HEK293 (cell line): Measurements from ENCODE around the gene ISOC1.

Source experiments
- CTCF ChIA-PET: fragments of 350-600 bp; formaldehyde crosslinking; extraction: SDS; loops from one replicate; lab custom pipeline; 2021; ENCODE audit warnings: antibody characterized with exemption; lab: Yijun Ruan, JAX
- POLR2A ChIA-PET: fragments of 300-600 bp; formaldehyde crosslinking; extraction: SDS; loops from one replicate; lab custom pipeline; 2020; ENCODE audit warnings: antibody characterized with exemption, inconsistent platforms; lab: Yijun Ruan, JAX
- H3K27ac ChIP-seq: fragments of 200-500 bp; sonication (Bioruptor generic); 2 replicates; pipeline ENCODE4 v1.5.1; 2014; ENCODE audit warnings: low read depth, low read length, control low read depth, inconsistent platforms; ENCODE audit errors: extremely low read depth
- H3K36me3 ChIP-seq, 2 experiments: fragments of 200-500 bp in 1 of 2; sonication (Bioruptor generic) in 1 of 2; 1 replicate in 1 of 2; 2 replicates in 1 of 2; pipeline ENCODE4 v1.5.1; 2014 to 2017; ENCODE audit warnings: inconsistent platforms in 2 of 2, low read length in 2 of 2; ENCODE audit not compliant: control insufficient read depth in 2 of 2, insufficient read depth in 1 of 2
- H3K4me1 ChIP-seq: fragments of 200-500 bp; sonication (Bioruptor generic); 2 replicates; pipeline ENCODE4 v1.5.1; 2014; ENCODE audit warnings: mild to moderate bottlenecking, low read length, inconsistent platforms; ENCODE audit not compliant: control insufficient read depth, insufficient read depth
- H3K4me3 ChIP-seq: 2 replicates; pipeline ENCODE4 v1.5.1; 2011; ENCODE audit warnings: low read depth, mild to moderate bottlenecking, control low read depth, low read length, moderate library complexity
- H3K9me3 ChIP-seq: fragments of 200-500 bp; sonication (Bioruptor generic); 2 replicates; pipeline ENCODE4 v1.5.1; 2014; ENCODE audit warnings: low read depth, low read length, inconsistent platforms; ENCODE audit not compliant: control insufficient read depth, insufficient read depth
- CTCF ChIP-seq: fragments of 450-650 bp; formaldehyde crosslinking; IDR thresholded peaks from 2 replicates; pipeline ENCODE4 v1.5.1; 2016; ENCODE audit warnings: missing biosample characterization, missing genetic modification characterization
- GLI2 ChIP-seq: fragments of 450-650 bp; formaldehyde crosslinking; IDR thresholded peaks from 2 replicates; pipeline ENCODE4; 2017; ENCODE audit warnings: missing biosample characterization, missing genetic modification characterization, low read depth, borderline replicate concordance
- KLF10 ChIP-seq: fragments of 450-650 bp; IDR thresholded peaks from 2 replicates; pipeline ENCODE4 v1.5.1; 2018; ENCODE audit warnings: missing biosample characterization, mild to moderate bottlenecking, missing genetic modification characterization
- KLF8 ChIP-seq: fragments of 450-650 bp; formaldehyde crosslinking; IDR thresholded peaks from 2 replicates; pipeline ENCODE4 v1.5.1; 2016; ENCODE audit warnings: missing biosample characterization, missing genetic modification characterization
- PRDM2 ChIP-seq: fragments of 450-650 bp; formaldehyde crosslinking; IDR thresholded peaks from 2 replicates; pipeline ENCODE4 v1.5.1; 2016; ENCODE audit warnings: missing biosample characterization, missing genetic modification characterization, borderline replicate concordance
- ZBTB17 ChIP-seq: fragments of 450-650 bp; formaldehyde crosslinking; IDR thresholded peaks from 2 replicates; pipeline ENCODE4 v1.5.1; 2016; ENCODE audit warnings: missing biosample characterization, missing genetic modification characterization
- ZBTB26 ChIP-seq: fragments of 450-650 bp; formaldehyde crosslinking; optimal IDR thresholded peaks from 2 replicates; pipeline ENCODE3; 2016; ENCODE audit warnings: missing biosample characterization, mild to moderate bottlenecking, missing genetic modification characterization
- ZNF341 ChIP-seq: fragments of 450-650 bp; formaldehyde crosslinking; IDR thresholded peaks from 2 replicates; pipeline ENCODE4; 2016; ENCODE audit warnings: low read depth, missing biosample characterization, missing genetic modification characterization
- ZNF404 ChIP-seq: fragments of 450-650 bp; formaldehyde crosslinking; IDR thresholded peaks from 2 replicates; pipeline ENCODE4 v1.5.1; 2017; ENCODE audit warnings: missing biosample characterization, missing genetic modification characterization
- ZNF416 ChIP-seq: fragments of 450-650 bp; formaldehyde crosslinking; IDR thresholded peaks from 2 replicates; pipeline ENCODE4 v1.5.1; 2016; ENCODE audit warnings: missing biosample characterization, missing genetic modification characterization
- ZNF449 ChIP-seq: fragments of 450-650 bp; formaldehyde crosslinking; IDR thresholded peaks from 2 replicates; pipeline ENCODE4 v1.5.1; 2017; ENCODE audit warnings: missing biosample characterization, mild to moderate bottlenecking, missing genetic modification characterization, moderate library complexity
- ZNF600 ChIP-seq: fragments of 450-650 bp; formaldehyde crosslinking; IDR thresholded peaks from 2 replicates; pipeline ENCODE4 v1.5.1; 2016; ENCODE audit warnings: missing biosample characterization, missing genetic modification characterization
- ZNF843 ChIP-seq: fragments of 450-650 bp; formaldehyde crosslinking; IDR thresholded peaks from 2 replicates; pipeline ENCODE4 v1.5.1; 2016; ENCODE audit warnings: missing biosample characterization, missing genetic modification characterization
- TF ChIP-seq, protein P1 (sequence below): fragments of 450-650 bp; IDR thresholded peaks from 2 replicates; pipeline ENCODE4 v1.5.1; 2018; ENCODE audit warnings: missing biosample characterization, mild to moderate bottlenecking, missing genetic modification characterization
- TF ChIP-seq, protein P2 (sequence below): fragments of 450-650 bp; formaldehyde crosslinking; IDR thresholded peaks from 2 replicates; pipeline ENCODE4 v1.5.1; 2016; ENCODE audit warnings: missing biosample characterization, missing genetic modification characterization

ISOC1 gene

DNA sequence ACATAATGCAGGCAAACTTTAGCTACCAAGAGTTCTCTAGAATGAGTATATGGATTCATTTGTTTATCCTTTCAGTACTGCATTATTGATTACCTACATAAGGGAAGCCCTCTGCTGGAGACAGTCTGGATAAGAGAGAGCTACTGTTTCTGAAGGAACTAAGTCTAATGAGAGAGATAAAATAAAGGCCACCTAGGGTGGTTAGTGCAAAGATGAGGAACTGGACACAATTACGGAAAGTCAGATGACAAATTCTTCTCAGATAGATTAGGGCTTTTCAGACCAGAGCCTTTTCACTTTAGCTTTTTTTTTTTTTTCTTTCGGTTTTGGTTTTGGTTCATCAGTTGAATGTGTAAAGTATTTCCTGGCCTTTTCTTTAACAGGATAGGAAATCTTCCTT is 31.3 kb downstream of the ISOC1 start:
- H3K9me3 ChIP-seq: no peaks in the 10 kb centered on the region
- TF ChIP-seq ZNF404 (tag by site-specific recombination) (no peak), PRDM2 (tag by site-specific recombination) (no peak), ZBTB17 (tag by site-specific recombination) (no peak), ZBTB26 (tag by site-specific recombination) (no peak), KLF10 (tag by site-specific recombination) (no peak), ZNF341 (tag by site-specific recombination) (no peak)
- TF ChIP-seq, protein P1, sequence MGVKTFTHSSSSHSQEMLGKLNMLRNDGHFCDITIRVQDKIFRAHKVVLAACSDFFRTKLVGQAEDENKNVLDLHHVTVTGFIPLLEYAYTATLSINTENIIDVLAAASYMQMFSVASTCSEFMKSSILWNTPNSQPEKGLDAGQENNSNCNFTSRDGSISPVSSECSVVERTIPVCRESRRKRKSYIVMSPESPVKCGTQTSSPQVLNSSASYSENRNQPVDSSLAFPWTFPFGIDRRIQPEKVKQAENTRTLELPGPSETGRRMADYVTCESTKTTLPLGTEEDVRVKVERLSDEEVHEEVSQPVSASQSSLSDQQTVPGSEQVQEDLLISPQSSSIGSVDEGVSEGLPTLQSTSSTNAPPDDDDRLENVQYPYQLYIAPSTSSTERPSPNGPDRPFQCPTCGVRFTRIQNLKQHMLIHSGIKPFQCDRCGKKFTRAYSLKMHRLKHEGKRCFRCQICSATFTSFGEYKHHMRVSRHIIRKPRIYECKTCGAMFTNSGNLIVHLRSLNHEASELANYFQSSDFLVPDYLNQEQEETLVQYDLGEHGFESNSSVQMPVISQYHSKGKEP (tag by site-specific recombination): no peak
- CTCF ChIA-PET: interaction anchor here (0.6 to 2.2 kb wide), 10 partner anchors 9 to 920 kb away, joined by 3 to 11 read pairs (median 4); no protein-coding TSS in a partner anchor
- POLR2A ChIA-PET: interaction anchor here (0.7 to 1.0 kb wide), 2 partner anchors 31 to 224 kb away, joined by 3 to 4 read pairs; partner anchors contain the start of gene ISOC1
- no peaks in the 10 kb centered on the region for H3K4me1 ChIP-seq
- no peak overlapping the region for H3K27ac ChIP-seq
- H3K4me3 ChIP-seq: no peak overlapping the region
- no peaks in the 10 kb centered on the region for H3K36me3 ChIP-seq

- no peaks in the 10 kb centered on the region for H3K36me3 ChIP-seq
- TF ChIP-seq KLF8 (no peak), ZNF449 (tag by site-specific recombination) (no peak), ZNF416 (tag by site-specific recombination) (no peak)
- ChIA-PET CTCF (interaction anchor here (0.6 to 1.0 kb wide), 2 partner anchors 11 to 228 kb away, joined by 3 read pairs; no protein-coding TSS in a partner anchor), POLR2A (no interaction called here)
- no peak overlapping the region for H3K4me3 ChIP-seq
- no peaks in the 10 kb centered on the region for H3K9me3 ChIP-seq
- no peak overlapping the region for H3K27ac ChIP-seq
- no peaks in the 10 kb centered on the region for H3K4me1 ChIP-seq
These were observed 39.0 kb downstream of the ISOC1 start for GRCh38 chr5:129133553-129133952.

- Histone ChIP-seq H3K9me3 (no peaks in the 10 kb centered on the region), H3K4me1 (no peaks in the 10 kb centered on the region), H3K27ac (no peak overlapping the region), H3K36me3 (no peaks in the 10 kb centered on the region), H3K4me3 (no peak overlapping the region)
- POLR2A ChIA-PET: interaction anchor here (1.2 kb wide), 1 partner anchor 41 kb away, joined by 3 read pairs; the partner anchor contains the start of gene ISOC1
- CTCF ChIA-PET: interaction anchor here (0.7 to 1.8 kb wide), 5 partner anchors 10 to 240 kb away, joined by 3 to 11 read pairs (median 3); no protein-coding TSS in a partner anchor
- TF ChIP-seq CTCF (tag by site-specific recombination): peak; percentile 64
- no peak for TF ChIP-seq GLI2 (tag by site-specific recombination)
- no peak for TF ChIP-seq ZNF600 (tag by site-specific recombination)
- TF ChIP-seq, protein P2, sequence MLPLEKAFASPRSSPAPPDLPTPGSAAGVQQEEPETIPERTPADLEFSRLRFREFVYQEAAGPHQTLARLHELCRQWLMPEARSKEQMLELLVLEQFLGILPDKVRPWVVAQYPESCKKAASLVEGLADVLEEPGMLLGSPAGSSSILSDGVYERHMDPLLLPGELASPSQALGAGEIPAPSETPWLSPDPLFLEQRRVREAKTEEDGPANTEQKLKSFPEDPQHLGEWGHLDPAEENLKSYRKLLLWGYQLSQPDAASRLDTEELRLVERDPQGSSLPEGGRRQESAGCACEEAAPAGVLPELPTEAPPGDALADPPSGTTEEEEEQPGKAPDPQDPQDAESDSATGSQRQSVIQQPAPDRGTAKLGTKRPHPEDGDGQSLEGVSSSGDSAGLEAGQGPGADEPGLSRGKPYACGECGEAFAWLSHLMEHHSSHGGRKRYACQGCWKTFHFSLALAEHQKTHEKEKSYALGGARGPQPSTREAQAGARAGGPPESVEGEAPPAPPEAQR: no peak
- TF ChIP-seq ZNF843 (tag by site-specific recombination): no peak
These were observed 41.1 kb downstream of the ISOC1 start for GRCh38 chr5:129135633-129136032.
